ENCODE results near the gene ULBP2.
"Not testable (repeated sequence)": the region's sequence is repeated elsewhere in the genome, so short reads cannot be mapped to it uniquely, and the experiment has no call there.

Gene ULBP2

GRCh38 chr6:149904661-149905370 is 37.0 kb upstream of the ULBP2 start:
- TF ChIP-seq, protein P1, sequence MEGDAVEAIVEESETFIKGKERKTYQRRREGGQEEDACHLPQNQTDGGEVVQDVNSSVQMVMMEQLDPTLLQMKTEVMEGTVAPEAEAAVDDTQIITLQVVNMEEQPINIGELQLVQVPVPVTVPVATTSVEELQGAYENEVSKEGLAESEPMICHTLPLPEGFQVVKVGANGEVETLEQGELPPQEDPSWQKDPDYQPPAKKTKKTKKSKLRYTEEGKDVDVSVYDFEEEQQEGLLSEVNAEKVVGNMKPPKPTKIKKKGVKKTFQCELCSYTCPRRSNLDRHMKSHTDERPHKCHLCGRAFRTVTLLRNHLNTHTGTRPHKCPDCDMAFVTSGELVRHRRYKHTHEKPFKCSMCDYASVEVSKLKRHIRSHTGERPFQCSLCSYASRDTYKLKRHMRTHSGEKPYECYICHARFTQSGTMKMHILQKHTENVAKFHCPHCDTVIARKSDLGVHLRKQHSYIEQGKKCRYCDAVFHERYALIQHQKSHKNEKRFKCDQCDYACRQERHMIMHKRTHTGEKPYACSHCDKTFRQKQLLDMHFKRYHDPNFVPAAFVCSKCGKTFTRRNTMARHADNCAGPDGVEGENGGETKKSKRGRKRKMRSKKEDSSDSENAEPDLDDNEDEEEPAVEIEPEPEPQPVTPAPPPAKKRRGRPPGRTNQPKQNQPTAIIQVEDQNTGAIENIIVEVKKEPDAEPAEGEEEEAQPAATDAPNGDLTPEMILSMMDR (conservative IDR thresholded peaks at IDR 0.05; ENCODE audit: low read depth, low read length): no peak
- no peak overlapping the region for H3K4me3 ChIP-seq (ENCODE audit: low read length)
- DNase-seq (ENCODE audit: low read depth): no peak

DNA sequence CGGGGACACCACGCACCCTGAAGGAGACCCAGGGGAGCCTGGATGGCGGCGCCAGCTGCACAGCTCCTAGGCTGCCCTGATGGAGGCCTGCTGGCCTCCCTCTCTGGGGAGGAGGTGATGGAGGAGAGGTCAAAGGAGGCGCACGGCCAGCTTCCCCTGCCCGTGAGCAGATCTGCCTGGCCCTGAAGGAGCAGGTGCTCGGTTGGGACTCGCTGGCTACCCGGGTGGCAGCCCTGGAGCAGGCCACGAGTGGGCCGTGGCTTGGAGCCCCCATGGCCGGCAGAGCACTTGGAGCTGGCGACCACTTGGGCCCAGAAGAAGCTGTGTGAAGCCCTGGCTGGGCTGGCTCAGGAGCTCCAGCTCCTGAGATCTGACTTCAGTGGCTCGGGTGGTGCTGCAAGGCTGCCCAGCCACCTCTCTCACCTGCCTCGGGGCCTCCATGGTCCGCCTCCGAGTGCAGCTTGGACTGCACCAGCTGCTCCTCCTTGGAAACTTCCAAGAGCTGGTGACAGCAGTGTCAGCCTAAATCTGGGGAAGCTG is 36.4 kb upstream of the ULBP2 start:
- TF ChIP-seq, protein P1 (conservative IDR thresholded peaks at IDR 0.05; ENCODE audit: low read depth, low read length): no peak
- H3K4me3 ChIP-seq (ENCODE audit: low read length): no peak overlapping the region
- DNase-seq (ENCODE audit: low read depth): no peak

DNA sequence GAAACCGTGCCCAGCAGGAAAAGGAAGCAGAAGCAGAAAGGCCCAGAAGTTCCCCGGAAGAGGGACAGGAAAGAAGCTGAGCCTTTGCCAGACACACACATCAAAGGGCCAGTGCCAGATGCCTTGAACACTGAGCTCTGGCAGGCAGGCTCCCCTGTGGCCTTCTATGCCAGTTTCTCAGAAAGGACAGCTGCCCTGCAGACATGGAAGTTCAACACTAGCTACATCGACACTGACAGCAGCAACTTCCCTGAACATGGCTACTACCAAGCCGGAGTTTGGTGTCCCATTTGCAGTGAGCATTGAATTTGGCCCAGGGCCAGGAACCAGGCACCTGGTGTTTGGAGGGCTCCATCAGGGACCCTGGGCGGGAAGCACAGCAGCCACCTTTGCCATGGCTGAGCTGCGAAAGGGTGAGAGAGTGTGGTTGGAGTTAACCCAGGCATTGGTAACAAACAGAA is 35.9 kb upstream of the ULBP2 start:
- DNase-seq (ENCODE audit: low read depth): no peak
- H3K4me3 ChIP-seq (ENCODE audit: low read length): no peak overlapping the region
- TF ChIP-seq, protein P1 (conservative IDR thresholded peaks at IDR 0.05; ENCODE audit: low read depth, low read length): no peak

DNA sequence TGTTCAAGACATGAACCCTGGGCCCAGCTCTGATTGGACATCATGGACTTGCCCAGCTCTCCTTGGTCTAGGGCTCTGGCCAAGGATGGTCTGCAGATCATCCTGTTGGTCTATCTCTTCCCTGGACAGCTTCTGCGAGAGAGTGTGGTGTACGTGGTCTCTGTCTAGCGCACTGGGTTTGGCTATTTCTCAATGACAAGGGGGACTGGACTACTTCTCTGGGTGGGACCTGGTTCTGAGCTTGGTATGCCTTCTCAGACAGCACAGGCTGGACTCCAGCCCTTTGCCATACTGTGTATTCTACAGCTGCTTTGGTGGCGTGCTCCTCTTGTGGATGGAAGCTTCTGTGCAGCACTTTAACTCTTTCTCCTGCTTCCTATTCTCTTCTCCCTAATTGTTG is 35.4 kb upstream of the ULBP2 start:
- H3K4me3 ChIP-seq (ENCODE audit: low read length): no peak overlapping the region
- TF ChIP-seq, protein P1 (conservative IDR thresholded peaks at IDR 0.05; ENCODE audit: low read depth, low read length): no peak
- DNase-seq (ENCODE audit: low read depth): no peak

DNA sequence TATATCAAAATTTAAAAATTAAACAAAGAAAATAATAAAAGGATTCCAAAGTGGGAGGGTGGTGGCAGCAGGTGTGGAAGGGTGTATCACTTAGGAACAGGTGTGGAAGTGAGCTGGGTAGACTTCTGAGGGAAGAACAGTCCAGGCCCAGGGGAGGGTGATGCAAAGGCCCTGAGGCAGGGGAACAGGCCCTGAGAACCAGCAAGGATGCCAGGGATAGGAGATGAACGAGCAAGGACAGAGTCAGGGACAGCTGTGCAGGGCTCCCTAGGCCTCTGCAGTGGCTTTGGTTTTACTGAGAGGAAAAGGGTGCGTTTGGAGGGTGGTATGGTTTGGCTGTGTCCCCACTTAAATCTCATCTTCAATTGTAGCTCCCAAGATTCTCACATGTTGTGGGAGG is 34.5 kb upstream of the ULBP2 start:
- TF ChIP-seq, protein P1 (conservative IDR thresholded peaks at IDR 0.05; ENCODE audit: low read depth, low read length): no peak
- DNase-seq (ENCODE audit: low read depth): no peak
- no peak overlapping the region for H3K4me3 ChIP-seq (ENCODE audit: low read length)

- not testable (repeated sequence) for DNase-seq (ENCODE audit: low read depth); H3K4me3 ChIP-seq (ENCODE audit: low read length)
These were observed 33.3 kb upstream of the ULBP2 start for GRCh38 chr6:149908480-149908879.

- DNase-seq (ENCODE audit: low read depth): no peak
These were observed 31.9 kb upstream of the ULBP2 start for GRCh38 chr6:149909701-149910470.

More at GRCh38 chr6:149909701-149910470, 31.9 kb upstream of the ULBP2 start:
- TF ChIP-seq, protein P1 (conservative IDR thresholded peaks at IDR 0.05; ENCODE audit: low read depth, low read length): no peak
- H3K4me3 ChIP-seq (ENCODE audit: low read length): no peak overlapping the region

Data from retinal pigment epithelial cell (primary cell).